ENCODE results near the gene CBFA2T2. TPM values are rescaled to one million over a fixed set of nuclear protein-coding genes. Genes with fewer than 3 reads are reported as not detected.
"Not testable (repeated sequence)": the region's sequence is repeated elsewhere in the genome, so short reads cannot be mapped to it uniquely, and the experiment has no call there.

Gene CBFA2T2
- total and polyA plus RNA-seq, 12 donors: 5.3 to 16.7 (median 9.4) TPM

GRCh38 chr20:33488201-33488600 is 1.7 kb upstream of the CBFA2T2 start:
- H3K27me3 ChIP-seq: no peaks in the 10 kb centered on the region
- no peak for TF ChIP-seq POLR2A (IDR thresholded peaks at IDR 0.05)
- no peak for TF ChIP-seq CTCF (IDR thresholded peaks at IDR 0.05)
- H3K9me3 ChIP-seq (replicated peaks in 1 of 3): no peaks in the 10 kb centered on the region
- intact Hi-C loops (cut with DNase I): no loop called here
- H3K4me3 ChIP-seq: no peak overlapping the region
- peaks cover 16% of the 10 kb centered on the region in 2 donors for H3K4me1 ChIP-seq (replicated peaks in 1 of 2)
- H3K36me3 ChIP-seq (replicated peaks in 1 of 2): no peaks in the 10 kb centered on the region
- DNase-seq: no peak
- H3K27ac ChIP-seq: no peak overlapping the region
- WGBS, 4 donors: 90 to 95% (median 93%) methylated on average over 10 of the region's 10 CpGs

GRCh38 chr20:33488661-33489494 is 1.0 kb upstream of the CBFA2T2 start:
- Histone ChIP-seq H3K4me3 (peak overlapping the region in 2 of 4 donors; percentile 24 to 78), H3K4me1 (replicated peaks in 1 of 2) (peaks cover 16% of the 10 kb centered on the region in 2 donors), H3K27ac (peak overlapping the region; percentile 54 to 95 (median 82))
- H3K27me3 ChIP-seq; H3K36me3 ChIP-seq (replicated peaks in 1 of 2); intact Hi-C loops (cut with DNase I); H3K9me3 ChIP-seq (replicated peaks in 1 of 3): not testable (repeated sequence)
- WGBS, 4 donors: 92 to 95% (median 94%) methylated on average over 32 of the region's 32 CpGs
- DNase-seq: peak in 3 of 7 donors; percentile 3 to 56 (median 12)

GRCh38 chr20:33489495-33490022 is 337 bp upstream of the CBFA2T2 start:
- Histone ChIP-seq H3K4me3 (peak overlapping the region in 2 of 4 donors; percentile 24 to 78), H3K9me3 (replicated peaks in 1 of 3) (no peaks in the 10 kb centered on the region), H3K27ac (peak overlapping the region; percentile 54 to 95 (median 82)), H3K36me3 (replicated peaks in 1 of 2) (no peaks in the 10 kb centered on the region), H3K27me3 (no peaks in the 10 kb centered on the region), H3K4me1 (replicated peaks in 1 of 2) (peaks cover 16% of the 10 kb centered on the region in 2 donors)
- peak; percentile 99 to 100 (median 99) for DNase-seq
- 2 to 20% (median 3%) methylated on average over 8 to 36 of the region's 36 CpGs for WGBS, 4 donors
- TF ChIP-seq CTCF (IDR thresholded peaks at IDR 0.05) (no peak), POLR2A (IDR thresholded peaks at IDR 0.05) (peak; percentile 93 to 95)
- intact Hi-C loops (cut with DNase I): no loop called here

GRCh38 chr20:33490934-33491656 is 1.2 kb downstream of the CBFA2T2 start:
- Histone ChIP-seq H3K4me3 (peak overlapping the region; percentile 60 to 78 (median 74)), H3K27me3 (no peaks in the 10 kb centered on the region), H3K9me3 (replicated peaks in 1 of 3) (no peaks in the 10 kb centered on the region), H3K36me3 (replicated peaks in 1 of 2) (no peaks in the 10 kb centered on the region), H3K27ac (peak overlapping the region in 3 of 5 donors; percentile 72 to 95 (median 94)), H3K4me1 (replicated peaks in 1 of 2) (peaks cover 16% of the 10 kb centered on the region in 2 donors)
- 50 to 58% (median 56%) methylated on average over 8 of the region's 8 CpGs for WGBS, 4 donors
- no peak for TF ChIP-seq CTCF (IDR thresholded peaks at IDR 0.05)
- no peak for TF ChIP-seq POLR2A (IDR thresholded peaks at IDR 0.05)
- no peak for DNase-seq
- intact Hi-C loops (cut with DNase I): no loop called here
